ENCODE results near the gene KANSL2.
"Not testable (repeated sequence)": the region's sequence is repeated elsewhere in the genome, so short reads cannot be mapped to it uniquely, and the experiment has no call there.

KANSL2 gene
- 158 reads per million, percentile 90 among the genes with 10 or more reads in this experiment for total RNA-seq

DNA sequence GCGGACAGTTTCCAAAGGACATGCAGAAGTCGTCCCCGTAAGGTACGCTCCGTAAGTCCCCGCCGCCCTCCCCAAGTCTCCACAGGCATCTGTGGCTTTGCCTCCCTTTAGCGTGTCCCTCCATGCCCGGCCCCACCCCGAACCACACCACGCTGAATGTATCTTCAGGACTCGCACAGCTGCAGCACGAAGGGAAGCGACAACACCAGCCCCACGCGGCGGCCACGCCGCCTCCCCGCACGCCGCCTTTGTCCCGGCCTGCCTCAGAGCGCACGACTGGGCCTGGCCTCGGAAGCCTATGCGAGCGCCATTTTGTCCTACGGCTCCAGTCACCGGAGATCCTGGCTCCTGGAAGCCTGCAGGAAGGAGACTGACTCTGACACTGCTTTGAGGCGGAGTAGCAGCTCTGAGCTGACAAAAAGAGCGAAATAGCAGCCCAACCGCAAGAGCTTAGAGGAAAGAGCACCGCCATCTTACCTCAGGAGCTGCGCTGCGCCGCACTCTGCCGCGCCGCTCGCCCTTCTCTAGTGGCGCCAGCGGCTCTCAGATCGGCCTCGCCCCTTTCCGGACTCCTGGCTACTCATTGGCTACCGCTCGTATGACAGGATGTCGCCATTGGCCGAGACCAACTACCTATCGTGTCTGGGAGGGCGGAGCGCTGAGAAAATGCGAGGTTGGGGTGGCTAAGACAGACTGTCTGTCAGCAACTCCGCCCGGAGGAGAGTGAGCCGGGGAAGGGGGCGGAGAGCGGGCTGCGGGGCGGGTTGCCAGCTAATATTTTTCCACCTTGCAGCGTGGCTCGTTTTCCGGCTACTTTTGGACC lies at the start of gene KANSL2:
KANSL2 (minus strand) TSS at position 529 of the 823 bp plus-strand sequence. CDS start 606 bp downstream, outside the sequence.
- DNase-seq = peak; percentile 96

DNA sequence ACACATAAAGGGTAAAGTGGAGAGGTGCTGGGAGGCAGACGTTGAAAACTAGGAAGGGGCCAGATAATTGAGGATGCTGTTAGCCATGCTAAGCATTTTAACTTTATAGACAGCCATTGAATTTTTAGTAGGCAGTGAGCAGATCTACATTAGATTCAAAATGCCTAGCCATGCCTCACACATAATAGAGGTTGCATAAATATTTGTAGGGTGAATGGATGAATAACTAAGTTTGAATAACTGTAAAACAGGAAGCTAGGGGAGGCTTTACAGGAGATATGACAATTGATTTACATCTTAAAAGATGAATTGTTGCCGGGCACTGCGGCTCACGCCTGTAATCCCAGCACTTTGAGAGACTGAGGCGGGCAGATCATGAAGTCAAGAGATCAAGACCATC lies 46.8 kb upstream of the KANSL2 start:
- DNase-seq = no peak

DNA sequence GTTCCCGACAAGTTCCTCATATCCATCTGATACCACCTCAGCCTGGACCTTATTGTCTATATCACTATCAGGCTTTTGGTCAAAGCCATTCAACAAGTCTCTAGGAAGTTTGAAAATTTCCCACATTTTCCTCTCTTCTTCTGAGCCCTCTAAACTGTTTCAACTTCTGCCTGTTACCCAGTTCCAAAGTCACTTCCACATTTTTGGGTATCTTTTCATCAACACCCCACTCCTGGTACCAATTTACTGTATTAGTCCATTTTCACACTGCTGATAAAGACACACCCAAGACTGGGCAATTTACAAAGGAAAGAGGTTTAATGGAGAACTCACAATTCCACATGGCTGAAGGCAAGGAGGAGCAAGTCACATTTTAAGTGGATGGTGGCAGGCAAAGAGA lies 38.7 kb upstream of the KANSL2 start:
- DNase-seq = not testable (repeated sequence)

DNA sequence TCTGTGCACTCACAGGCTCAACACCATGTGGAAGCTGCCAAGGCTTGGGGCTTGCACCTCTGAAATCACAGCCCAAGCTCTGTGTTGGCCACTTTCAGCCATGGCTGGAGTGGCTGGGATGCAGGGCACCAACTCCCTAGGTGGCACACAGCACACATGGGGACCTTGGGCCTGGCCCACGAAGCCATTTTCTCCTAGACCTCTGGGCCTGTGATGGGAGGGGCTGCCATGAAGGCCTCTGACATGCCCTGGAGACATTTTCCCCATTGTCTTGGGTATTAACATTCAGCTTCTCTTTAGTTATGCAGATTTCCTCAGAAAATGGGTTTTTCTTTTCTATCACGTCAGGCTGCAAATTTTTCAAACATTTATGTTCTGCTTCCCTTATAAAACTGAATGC lies 38.1 kb upstream of the KANSL2 start:
- not testable (repeated sequence) for DNase-seq

DNA sequence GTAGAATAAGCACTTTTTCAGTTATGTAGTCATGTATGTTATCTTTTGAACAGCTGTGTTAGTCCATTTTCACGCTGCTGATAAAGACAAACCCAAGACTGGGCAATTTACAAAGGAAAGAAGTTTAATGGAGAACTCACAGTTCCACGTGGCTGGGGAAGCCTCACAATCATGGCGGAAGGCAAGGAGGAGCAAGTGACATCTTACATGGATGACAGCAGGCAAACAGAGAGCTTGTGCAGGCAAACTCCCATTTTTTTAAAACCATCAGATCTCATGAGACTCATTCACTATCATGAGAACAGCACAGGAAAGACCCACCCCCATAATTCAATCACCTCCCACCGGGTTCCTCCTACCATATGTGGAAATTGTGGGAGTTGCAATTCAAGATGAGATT lies 37.0 kb upstream of the KANSL2 start:
- DNase-seq = not testable (repeated sequence)

DNA sequence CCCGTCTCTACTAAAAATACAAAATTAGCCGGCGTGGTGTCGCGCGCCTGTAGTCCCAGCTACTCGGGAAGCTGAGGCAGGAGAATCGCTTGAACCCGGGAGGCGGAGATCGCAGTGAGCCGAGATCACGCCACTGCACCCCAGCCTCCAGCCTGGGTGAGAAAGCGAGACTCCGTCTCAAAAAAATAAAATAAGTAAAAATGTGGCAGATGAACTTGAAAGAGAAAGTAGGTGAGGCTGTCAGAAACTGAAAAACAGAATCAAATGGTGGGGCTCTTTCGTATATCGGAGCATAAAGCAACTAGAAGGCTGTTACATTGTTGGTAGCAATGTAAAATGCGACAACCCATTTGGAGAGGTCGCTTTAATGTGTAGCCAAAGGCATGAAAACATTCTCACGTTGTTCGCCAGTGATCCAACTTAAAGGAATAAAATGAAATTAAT lies 35.2 kb upstream of the KANSL2 start:
- DNase-seq = no peak

DNA sequence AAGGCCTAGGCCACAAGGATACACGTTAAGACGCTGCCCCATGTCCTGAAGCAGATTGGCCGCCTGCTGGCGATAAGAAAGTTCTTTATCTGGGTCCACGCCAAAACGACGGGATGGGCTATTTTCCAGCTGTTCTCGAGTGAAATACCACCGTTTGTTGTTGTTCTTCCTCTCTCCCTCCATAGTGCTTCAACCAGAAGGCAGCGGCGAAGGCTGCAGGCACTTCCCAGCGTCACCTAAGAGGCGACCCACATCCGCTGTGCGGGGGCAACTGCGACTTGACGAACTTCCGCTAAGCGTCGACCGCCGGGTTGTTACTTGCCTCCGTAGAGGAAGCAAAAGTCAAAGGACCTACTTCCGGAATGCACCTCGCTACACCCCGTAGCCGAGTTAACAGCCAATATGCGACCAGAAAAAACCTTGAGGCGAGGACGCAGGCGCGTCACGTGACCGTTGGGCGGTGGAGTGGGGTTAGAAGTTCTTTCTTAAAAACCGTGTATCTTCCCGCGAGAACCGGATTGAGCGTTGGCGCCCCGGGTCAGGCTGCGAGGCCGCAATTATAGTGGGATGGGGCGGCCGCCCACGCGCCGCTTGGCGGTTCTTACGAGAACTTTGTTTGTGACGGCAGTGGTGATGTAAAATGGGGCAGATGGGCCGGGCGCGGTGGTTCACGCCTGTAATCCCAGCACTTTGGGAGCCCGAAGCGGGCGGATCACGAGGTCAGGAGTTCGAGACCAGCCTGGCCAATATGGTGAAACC lies 34.6 kb upstream of the KANSL2 start, which contains the start of gene CCNT1:
CCNT1 (minus strand) TSS at position 215 of the 759 bp plus-strand sequence; CDS start at position 183, 32 bp downstream.
- peak; percentile 99 for DNase-seq

DNA sequence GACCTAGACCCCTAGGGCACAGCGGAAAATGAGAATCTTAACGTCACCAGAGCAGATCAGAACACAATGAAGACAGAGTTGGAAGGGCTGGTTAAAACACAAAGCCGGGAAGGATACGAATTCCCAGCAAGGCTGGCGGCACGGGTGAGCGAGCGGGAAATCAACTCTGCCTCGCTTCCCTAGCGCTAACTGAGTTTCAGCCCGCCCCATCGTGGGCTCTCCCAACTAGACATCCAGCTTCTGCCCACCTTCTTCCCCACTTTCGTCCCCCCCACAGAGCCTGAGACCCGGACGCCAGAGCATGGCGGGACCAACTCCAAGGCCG lies 34.1 kb upstream of the KANSL2 start:
- DNase-seq = no peak

DNA sequence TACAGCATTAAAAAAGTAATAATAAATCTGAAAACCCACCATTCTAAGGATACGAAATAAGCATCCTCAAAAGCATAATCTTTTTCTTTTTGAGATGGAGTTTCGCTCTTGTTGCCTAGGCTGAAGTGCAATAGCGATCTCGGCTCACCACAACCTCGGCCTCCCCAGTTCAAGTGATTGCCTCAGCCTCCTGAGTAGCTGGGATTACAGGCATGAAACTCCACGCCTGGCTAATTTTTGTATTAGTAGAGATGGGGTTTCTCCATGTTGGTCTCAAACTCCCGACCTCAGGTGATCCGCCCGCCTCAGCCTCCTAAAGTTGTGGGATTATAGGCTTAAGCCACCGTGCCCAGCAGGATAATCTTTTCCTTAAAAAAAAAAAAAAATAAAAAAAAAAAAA lies 30.2 kb upstream of the KANSL2 start:
- no peak for DNase-seq

DNA sequence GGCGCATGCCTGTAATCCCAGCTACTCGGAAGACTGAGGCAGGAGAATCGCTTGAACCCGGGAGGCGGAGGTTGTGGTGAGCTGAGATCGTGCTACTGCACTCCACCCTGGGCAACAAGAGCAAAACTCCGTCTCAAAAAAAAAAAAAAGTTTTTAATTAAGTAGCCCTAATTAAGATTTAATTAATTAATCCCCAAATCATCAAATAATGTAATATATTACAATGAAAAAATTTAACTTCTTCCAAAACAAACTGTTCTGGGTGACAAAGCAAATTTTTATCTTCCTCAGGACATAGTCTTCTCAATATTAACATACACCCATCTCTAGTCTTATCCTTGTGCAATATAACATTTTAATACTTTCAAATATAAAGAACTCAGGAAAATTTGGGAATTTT lies 16.8 kb upstream of the KANSL2 start:
- DNase-seq = not testable (repeated sequence)

- DNase-seq = no peak
Measured at GRCh38 chr12:48696626-48697025, 14.6 kb upstream of the KANSL2 start.

DNA sequence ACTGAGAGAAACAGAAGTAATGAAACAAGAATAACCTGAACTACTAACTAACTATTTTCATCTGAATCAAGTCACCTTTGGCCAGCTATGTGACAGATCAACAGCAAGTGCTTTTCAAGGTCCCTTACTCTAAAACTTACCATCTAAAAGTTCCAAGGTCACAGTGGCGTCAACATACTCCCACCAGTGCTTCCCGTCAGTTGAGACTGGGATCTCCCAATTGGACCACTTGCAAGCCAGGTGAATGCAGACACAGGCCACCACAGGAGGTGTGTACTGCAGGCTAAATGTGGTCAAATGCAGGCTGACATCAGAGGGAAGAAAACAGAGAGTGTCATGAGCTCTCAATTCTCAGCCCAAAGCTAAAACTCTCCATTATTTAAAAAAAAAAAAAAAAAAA lies 13.8 kb upstream of the KANSL2 start:
- DNase-seq = no peak

- DNase-seq = no peak
Measured at GRCh38 chr12:48694038-48694437, 12.0 kb upstream of the KANSL2 start.

DNA sequence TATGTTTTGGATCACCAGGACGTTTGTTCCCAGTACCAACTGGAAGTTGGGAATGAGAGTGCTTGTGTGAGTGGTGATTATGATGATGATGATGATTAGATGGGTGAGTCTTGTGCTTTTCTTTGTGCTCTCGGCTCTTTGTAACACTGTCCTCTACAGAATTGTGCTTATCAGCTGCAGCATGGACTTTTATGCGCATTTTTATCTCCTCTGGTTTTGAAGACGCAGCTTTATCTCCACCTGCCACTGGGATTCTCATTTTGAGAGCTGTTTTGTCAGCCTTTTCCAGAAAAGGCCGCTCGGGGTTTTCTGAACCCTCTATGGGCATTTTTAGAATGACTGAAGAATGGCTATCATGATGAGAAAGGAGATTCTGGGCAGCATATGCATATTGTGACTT lies 11.5 kb upstream of the KANSL2 start:
- DNase-seq = no peak

DNA sequence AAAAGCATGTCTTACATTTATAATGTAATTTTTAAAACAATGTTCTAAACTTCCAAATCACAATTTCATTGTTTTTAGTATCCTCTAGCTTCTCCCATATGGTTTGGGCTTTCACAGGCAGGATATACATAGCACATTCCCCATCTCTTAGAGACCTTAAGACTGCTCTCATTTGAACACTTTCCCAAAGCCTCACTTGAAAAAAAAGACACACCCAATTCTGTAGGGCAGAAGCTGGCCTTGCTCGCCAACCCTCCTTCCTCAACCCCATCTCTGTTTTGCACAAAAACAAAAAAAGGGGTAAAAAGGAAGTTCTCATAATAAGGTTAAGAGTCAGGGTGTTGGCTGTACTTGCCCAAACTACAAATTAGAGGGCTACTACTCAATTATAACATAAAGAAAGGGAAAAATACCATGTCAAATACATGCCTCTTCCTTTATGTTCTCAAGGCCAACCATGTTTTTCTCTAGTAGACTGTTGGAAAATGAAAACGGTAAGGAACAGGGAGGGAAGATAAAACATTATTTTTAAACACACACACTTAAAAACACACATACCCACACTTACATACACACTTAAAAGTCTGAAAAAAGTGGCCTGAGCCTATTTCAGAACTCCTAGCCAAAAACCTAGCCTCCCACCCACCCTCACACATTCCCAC lies 9.9 kb upstream of the KANSL2 start:
- no peak for DNase-seq

DNA sequence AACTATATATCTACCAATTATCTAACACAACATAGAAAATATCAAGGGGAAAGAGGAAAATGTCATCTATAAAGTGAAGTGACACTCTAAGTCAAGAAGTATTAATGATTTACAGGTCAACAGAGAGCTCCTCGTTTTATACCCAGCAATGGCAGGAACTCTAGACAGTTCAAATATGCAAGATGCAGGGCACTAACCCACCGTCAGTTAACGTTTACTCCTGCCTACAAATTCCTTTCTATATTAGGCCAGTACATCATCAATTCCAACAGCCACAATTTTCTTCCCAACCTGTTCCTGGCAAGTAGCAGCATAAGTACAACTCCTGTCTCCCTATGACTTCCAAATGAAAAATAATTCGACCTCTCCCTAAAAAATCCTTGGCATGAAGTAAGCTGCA lies 9.0 kb upstream of the KANSL2 start:
- no peak for DNase-seq

DNA sequence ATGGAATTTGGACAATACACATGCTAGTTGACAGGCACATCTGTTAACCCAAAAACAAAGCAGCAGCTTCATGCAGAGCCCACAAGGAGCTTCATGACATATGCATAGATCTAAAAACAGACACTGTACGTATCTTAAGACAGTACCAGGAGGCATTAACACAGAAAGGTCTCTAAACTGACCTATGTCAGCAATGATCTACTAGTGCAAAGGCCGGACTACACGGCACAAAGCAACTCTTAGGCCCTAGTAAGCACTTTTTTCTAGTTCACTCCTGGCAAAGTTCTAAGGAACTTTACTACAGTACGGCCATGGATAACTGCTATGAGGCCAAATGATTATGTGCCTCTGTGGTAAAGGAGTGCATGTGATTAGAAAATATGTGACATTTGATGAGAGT lies 8.4 kb upstream of the KANSL2 start:
- no peak for DNase-seq

DNA sequence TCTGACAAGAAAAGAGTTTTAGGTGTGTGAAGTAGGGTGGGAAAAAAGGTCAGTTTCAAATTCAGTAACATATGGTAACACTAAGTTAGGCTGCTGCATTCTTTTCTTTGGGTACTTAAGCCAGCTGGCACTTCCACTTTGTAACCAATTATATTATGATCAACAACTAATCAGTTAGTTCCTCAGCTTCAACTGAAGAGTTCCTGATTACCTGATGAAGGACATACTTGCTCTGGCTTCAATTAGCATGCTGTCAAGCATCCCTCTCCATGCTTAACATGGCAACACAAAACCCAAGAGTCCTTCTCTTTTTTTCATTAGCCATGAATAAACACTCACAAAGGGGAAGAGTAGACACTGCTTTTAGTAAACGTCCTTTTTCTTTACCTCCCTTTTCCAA lies 6.8 kb upstream of the KANSL2 start:
- no peak for DNase-seq

DNA sequence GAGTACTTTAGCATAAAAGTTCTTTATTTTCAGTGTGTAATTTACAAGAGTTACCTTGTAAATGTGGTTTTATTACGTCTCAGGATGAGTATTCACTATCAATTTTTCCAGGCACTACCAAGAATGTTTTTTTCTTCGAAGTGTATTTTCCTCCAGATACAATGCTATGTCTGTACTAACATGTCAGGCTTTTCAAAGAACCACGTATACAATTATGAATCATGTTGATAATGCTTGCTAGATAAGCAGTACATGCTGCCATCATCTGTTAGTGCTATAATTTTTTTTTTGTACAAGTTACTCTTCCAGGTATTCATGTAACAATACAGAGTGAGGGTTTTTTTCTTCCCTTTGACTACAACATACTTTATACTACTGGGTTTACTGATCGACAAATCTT lies 5.6 kb upstream of the KANSL2 start:
- DNase-seq = no peak

DNA sequence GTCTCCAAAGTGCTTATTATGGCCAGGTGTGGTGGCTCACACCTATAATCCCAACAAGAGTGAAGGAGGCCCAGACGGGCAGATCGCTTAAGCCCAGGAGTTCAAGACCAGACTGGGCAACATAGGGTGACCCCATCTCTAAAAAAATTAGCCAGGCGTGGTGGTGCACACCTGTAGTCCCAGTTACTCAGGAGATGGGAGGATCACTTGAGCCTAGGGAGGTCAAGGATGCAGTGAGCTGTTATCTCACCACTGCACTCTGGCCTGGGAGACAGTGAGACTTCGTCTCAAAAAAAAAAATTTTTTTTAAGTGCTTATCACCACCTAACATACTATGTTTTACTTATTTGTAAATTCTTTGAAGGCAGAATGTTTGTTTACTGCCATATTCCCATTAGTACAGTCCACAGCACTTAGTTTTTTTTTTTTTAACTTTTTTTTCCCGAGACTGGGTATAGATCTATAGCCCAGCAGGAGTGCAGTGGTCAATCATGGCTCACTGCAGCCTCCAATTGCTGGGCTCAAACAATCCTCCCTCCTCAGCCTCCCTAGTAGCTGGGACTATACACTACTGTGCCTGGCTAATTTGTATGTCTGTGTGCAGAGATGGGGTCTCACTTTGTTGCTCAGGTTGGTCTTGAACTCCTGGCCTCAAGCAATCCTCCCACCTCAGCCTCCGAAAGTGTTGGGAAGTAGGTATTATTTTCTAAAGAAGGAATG lies 4.7 kb upstream of the KANSL2 start:
- DNase-seq = no peak

- no peak for DNase-seq
Measured at GRCh38 chr12:48686037-48686595, 4.1 kb upstream of the KANSL2 start.

DNA sequence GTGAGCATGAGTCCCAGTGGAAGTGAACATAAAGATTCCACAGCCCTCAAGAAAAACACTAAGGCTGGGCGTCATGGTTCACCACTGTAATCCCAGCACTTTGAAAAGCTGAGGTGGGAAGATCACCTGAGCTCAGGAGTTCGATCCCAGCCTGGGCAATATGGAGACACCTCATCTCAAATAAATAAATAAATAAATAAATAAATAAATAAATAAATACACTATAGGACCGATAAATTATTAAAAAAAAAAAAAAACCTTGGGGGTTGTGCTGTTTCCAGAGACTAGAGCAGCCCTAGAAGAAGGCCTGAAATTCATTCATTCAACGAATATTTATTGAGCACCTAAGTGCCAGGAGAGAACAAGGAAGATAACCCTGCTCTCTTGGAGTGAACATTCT lies 1.5 kb upstream of the KANSL2 start:
- DNase-seq = no peak

Data from effector CD4-positive, alpha-beta T cell (primary cell).